Endothelial cell (in vitro differentiated cells): ENCODE results near the gene CNTN4. TPM values are rescaled to one million over a fixed set of nuclear protein-coding genes. Genes with fewer than 3 reads are reported as not detected.

Experiments used
- DNase-seq: peaks from one replicate; pipeline ENCODE4 v3.0.0; 2021; ENCODE audit warnings: low spot score
- H3K27ac Mint-ChIP-seq: one replicate; pipeline ENCODE4 v1.8.0; 2021; ENCODE audit warnings: mixed read lengths, inconsistent platforms; ENCODE audit not compliant: unreplicated experiment
- H3K27me3 Mint-ChIP-seq: one replicate; pipeline ENCODE4 v1.8.0; 2021; ENCODE audit warnings: mild to moderate bottlenecking, moderate library complexity, mixed read lengths, inconsistent platforms; ENCODE audit not compliant: unreplicated experiment
- H3K36me3 Mint-ChIP-seq: one replicate; pipeline ENCODE4 v1.8.0; 2021; ENCODE audit warnings: mild to moderate bottlenecking, low read depth, mixed read lengths, inconsistent platforms; ENCODE audit not compliant: unreplicated experiment
- H3K4me1 Mint-ChIP-seq: one replicate; pipeline ENCODE4 v1.8.0; 2021; ENCODE audit warnings: mild to moderate bottlenecking, mixed read lengths, inconsistent platforms; ENCODE audit not compliant: unreplicated experiment
- H3K4me3 Mint-ChIP-seq: one replicate; pipeline ENCODE4 v1.8.0; 2021; ENCODE audit warnings: mild to moderate bottlenecking, mixed read lengths, inconsistent platforms; ENCODE audit not compliant: unreplicated experiment
- H3K9me3 Mint-ChIP-seq: one replicate; pipeline ENCODE4 v1.8.0; 2021; ENCODE audit warnings: mixed read lengths, inconsistent platforms; ENCODE audit not compliant: unreplicated experiment
- total RNA-seq: library from RNA; stranded (reverse); fragmentation: NEBNext Ultra II Directional; extraction: Animal tissue kit (Norgen Biotek cat#: 25700); gene quantifications from one replicate; pipeline ENCODE4 v1.2.1, GENCODE V29; 2021; ENCODE audit not compliant: unreplicated experiment
- TF ChIP-seq, protein P1 (sequence below): fragments of 200-600 bp; sonication (generic); IDR thresholded peaks from one replicate; pipeline ENCODE4 v1.5.0; 2021; ENCODE audit warnings: antibody characterized with exemption; ENCODE audit not compliant: unreplicated experiment

Gene CNTN4
- total RNA-seq, 1 donor from 2014 or later: not detected

DNA sequence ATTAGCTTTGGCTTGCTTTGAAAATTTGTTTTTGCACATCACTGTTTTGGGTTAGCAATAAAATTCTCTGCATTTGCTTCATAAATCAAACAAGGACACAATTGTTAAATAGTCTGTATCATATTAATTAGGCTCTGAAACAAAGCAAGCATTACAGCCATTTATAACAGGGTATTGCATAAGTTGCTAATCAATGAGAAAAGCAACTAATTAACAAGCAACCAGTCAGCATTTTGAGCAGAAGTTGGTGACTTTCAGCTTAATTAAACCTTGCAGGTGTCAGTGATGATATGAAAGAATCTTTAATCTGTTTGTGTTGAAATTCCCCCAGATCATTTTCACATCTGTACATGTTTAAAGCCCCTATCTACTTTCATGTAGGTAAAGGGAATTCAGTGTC is 516.4 kb downstream of the CNTN4 start:
- DNase-seq: no peak
- H3K36me3 Mint-ChIP-seq: peaks cover 8% of the 10 kb centered on the region
- no peak overlapping the region for H3K27ac Mint-ChIP-seq
- no peak overlapping the region for H3K4me3 Mint-ChIP-seq
- peaks cover 2% of the 10 kb centered on the region for H3K27me3 Mint-ChIP-seq
- no peaks in the 10 kb centered on the region for H3K4me1 Mint-ChIP-seq
- TF ChIP-seq, protein P1, sequence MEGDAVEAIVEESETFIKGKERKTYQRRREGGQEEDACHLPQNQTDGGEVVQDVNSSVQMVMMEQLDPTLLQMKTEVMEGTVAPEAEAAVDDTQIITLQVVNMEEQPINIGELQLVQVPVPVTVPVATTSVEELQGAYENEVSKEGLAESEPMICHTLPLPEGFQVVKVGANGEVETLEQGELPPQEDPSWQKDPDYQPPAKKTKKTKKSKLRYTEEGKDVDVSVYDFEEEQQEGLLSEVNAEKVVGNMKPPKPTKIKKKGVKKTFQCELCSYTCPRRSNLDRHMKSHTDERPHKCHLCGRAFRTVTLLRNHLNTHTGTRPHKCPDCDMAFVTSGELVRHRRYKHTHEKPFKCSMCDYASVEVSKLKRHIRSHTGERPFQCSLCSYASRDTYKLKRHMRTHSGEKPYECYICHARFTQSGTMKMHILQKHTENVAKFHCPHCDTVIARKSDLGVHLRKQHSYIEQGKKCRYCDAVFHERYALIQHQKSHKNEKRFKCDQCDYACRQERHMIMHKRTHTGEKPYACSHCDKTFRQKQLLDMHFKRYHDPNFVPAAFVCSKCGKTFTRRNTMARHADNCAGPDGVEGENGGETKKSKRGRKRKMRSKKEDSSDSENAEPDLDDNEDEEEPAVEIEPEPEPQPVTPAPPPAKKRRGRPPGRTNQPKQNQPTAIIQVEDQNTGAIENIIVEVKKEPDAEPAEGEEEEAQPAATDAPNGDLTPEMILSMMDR: no peak
- peaks cover 31% of the 10 kb centered on the region for H3K9me3 Mint-ChIP-seq

DNA sequence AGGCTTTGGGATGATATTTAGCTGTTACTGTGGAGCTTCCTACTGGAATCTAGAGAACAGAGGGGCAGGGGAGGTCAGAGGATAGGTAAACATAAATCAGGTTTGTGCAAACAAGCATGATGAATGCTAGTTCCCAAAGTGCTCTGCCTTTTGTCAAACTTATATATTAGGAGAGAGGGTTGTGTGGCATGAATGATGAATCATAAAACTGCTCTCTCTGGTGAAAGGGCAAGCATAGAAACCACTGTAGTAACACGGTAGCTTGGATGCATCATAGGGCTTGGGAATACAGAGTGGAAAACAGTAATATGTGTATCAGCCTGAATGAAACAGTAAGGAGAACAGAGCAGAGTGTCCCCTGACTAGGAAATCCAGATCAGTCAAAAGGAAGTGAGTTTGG is 524.8 kb downstream of the CNTN4 start:
- TF ChIP-seq, protein P1: no peak
- Mint-ChIP-seq H3K4me3 (no peak overlapping the region), H3K36me3 (no peaks in the 10 kb centered on the region), H3K27ac (no peak overlapping the region), H3K27me3 (no peaks in the 10 kb centered on the region), H3K4me1 (no peaks in the 10 kb centered on the region), H3K9me3 (peaks cover 47% of the 10 kb centered on the region)
- DNase-seq: no peak

DNA sequence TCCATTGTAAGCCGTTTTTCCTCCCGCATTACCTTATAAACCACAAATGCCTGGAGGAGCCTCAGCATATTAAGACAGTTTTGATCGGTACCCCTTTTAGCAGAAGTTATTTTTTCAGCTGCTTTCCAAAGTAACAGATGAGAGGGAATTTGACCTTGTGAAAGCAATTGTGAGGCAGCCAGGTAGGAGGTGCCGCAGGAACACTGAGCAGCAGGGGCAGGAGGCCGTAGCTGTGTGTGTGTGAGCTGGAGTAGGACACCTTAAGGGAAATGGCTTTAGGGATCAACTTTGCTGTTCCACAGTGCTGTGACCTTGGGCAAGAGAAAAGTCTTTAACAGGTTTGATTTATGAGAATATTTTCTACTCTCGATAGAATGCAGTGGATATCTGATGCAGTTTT is 529.5 kb downstream of the CNTN4 start:
- Mint-ChIP-seq H3K4me1 (no peaks in the 10 kb centered on the region), H3K4me3 (no peak overlapping the region), H3K36me3 (no peaks in the 10 kb centered on the region), H3K27me3 (peaks cover 1% of the 10 kb centered on the region), H3K27ac (no peak overlapping the region), H3K9me3 (peaks cover 41% of the 10 kb centered on the region)
- no peak for DNase-seq
- TF ChIP-seq, protein P1: no peak

DNA sequence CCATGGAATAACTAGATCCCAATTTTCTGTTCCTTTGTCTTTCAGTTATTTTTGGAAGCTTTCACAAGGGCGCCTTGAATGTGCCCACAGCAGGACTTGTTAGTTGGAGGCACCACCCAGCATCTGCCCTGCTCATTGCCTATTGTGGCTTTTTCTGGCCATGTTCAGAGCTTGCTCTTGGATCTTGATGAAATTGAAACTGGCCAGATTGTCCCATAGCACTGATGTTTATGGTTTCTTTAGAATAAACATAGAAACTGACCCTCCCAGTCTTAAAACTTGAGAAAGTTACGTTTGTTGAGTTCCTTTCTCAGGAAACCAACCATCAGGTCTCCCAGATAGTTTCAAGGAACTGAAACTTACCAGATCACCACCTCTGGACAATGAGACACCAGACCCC is 536.8 kb downstream of the CNTN4 start:
- no peak for DNase-seq
- Mint-ChIP-seq H3K4me3 (no peak overlapping the region), H3K27me3 (no peaks in the 10 kb centered on the region), H3K27ac (no peak overlapping the region), H3K4me1 (no peaks in the 10 kb centered on the region), H3K36me3 (no peaks in the 10 kb centered on the region), H3K9me3 (peaks cover 32% of the 10 kb centered on the region)
- TF ChIP-seq, protein P1: no peak

DNA sequence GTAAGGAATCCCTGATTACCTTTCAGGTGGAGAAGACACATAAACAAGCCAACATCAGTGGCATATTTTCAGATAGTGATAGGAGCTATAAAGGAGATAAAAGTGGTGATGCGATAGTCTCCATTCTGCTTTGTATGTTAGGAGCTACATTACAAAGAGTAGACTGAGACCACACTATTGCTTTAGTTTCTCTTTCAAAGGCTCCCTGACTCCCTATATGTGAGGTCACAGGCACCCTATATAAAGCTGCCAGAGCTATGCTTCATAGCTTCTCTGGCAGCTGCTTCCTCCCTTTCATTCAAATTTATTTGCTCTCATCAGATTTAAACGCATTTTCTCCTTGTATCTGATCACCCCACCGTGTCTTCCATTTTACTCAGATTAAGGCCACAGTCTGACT is 544.9 kb downstream of the CNTN4 start:
- H3K9me3 Mint-ChIP-seq: peaks cover 47% of the 10 kb centered on the region
- H3K27me3 Mint-ChIP-seq: peaks cover 4% of the 10 kb centered on the region
- H3K36me3 Mint-ChIP-seq: peaks cover 2% of the 10 kb centered on the region
- no peak for DNase-seq
- no peak overlapping the region for H3K4me3 Mint-ChIP-seq
- H3K27ac Mint-ChIP-seq: no peak overlapping the region
- no peaks in the 10 kb centered on the region for H3K4me1 Mint-ChIP-seq
- TF ChIP-seq, protein P1: no peak
